ENCODE data around the gene SHLD1.

GRCh38 chr20:5779071-5779900, 29.1 kb downstream of the SHLD1 start:
- TF ChIP-seq CTCF (IDR thresholded peaks at IDR 0.05) (no peak), POLR2A (IDR thresholded peaks at IDR 0.05) (no peak)
